ENCODE data around the gene ZFHX3. TPM values are rescaled to one million over a fixed set of nuclear protein-coding genes. Genes with fewer than 3 reads are reported as not detected.

The ZFHX3 gene
- total and polyA plus RNA-seq, 10 of the 15 experiments (the other 5 are each of a cell fraction or from before 2014, with no cell fraction given): 0.68 to 8.6 (median 2.0) TPM

- TF ChIP-seq PBX3 (IDR thresholded peaks at IDR 0.05; ENCODE audit: insufficient replicate concordance, low read depth, low read length): no peak
- TF ChIP-seq MTA3 (IDR thresholded peaks at IDR 0.05; ENCODE audit: borderline replicate concordance, low read length): no peak
- no peak for TF ChIP-seq GATAD2B (conservative IDR thresholded peaks at IDR 0.05; ENCODE audit: low read depth)
These were observed 6.2 kb upstream of the ZFHX3 start (continued) for GRCh38 chr16:73054125-73054484.

GRCh38 chr16:73053364-73054124, 5.6 kb upstream of the ZFHX3 start:
- Histone ChIP-seq H3K36me3 (ENCODE audit: control insufficient read depth in 2 of 2, insufficient read depth in 2 of 2, low read length in 1 of 2) (no peaks in the 10 kb centered on the region), H3K4me2 (ENCODE audit: control insufficient read depth, insufficient read depth) (no peak overlapping the region), H3K9ac (ENCODE audit: control insufficient read depth, insufficient read depth, low read length) (no peak overlapping the region), H3K27me3 (replicated peaks in 1 of 2; ENCODE audit: control insufficient read depth in 2 of 2, insufficient read depth in 2 of 2, low read length in 1 of 2) (no peaks in the 10 kb centered on the region), H3K79me2 (ENCODE audit: control insufficient read depth, insufficient read depth, low read length) (peaks cover 4% of the 10 kb centered on the region), H2AFZ (ENCODE audit: control insufficient read depth, low read depth, low read length) (no peak overlapping the region), H3K4me1 (ENCODE audit: control insufficient read depth, insufficient read depth, low read length) (peaks cover 17% of the 10 kb centered on the region), H3K9me3 (replicated peaks; ENCODE audit: control insufficient read depth, insufficient read depth, low read length) (no peaks in the 10 kb centered on the region), H3K27ac (ENCODE audit: control insufficient read depth, insufficient read depth) (no peak overlapping the region), H3K4me3 (no peak overlapping the region), H4K20me1 (ENCODE audit: control insufficient read depth, insufficient read depth) (no peaks in the 10 kb centered on the region)
- ChIA-PET SMC1A (ENCODE audit: uncharacterized antibody, unreplicated experiment) (interaction anchor here (1.1 to 1.6 kb wide), 3 partner anchors 16 to 221 kb away, joined by 3 to 5 read pairs (median 3); no protein-coding TSS in a partner anchor), POLR2A (no interaction called here), RAD21 (ENCODE audit: unreplicated experiment) (interaction anchor here (1.3 kb wide), 1 partner anchor 17 kb away, joined by 4 read pairs; no protein-coding TSS in a partner anchor), CTCF (interaction anchor here (1.4 kb wide), 1 partner anchor 221 kb away, joined by 4 read pairs; no protein-coding TSS in a partner anchor)
- intact Hi-C loops (cut with micrococcal nuclease; ENCODE audit: unreplicated experiment) (no loop called here), in situ Hi-C loops (cut with MboI) (no loop called here)
- no TSS peak for BruUV-seq (replicated peaks)
- ATAC-seq: no peak
- WGBS (ENCODE audit: insufficient coverage, insufficient replicate concordance, low lambda C conversion rate, missing lambda C conversion rate): 84% methylated on average over 16 of the region's 16 CpGs
- no peak for DNase-seq (ENCODE audit: low read depth, low spot score)
- FAIRE-seq: peak; percentile 68
- TF ChIP-seq CREM (IDR thresholded peaks at IDR 0.05; ENCODE audit: low read depth) (0 out of 2 replicates have a peak, but pooled peaks have one; percentile 25), FOXK2 (IDR thresholded peaks at IDR 0.05) (no peak), ZBED1 (IDR thresholded peaks at IDR 0.05; ENCODE audit: borderline replicate concordance) (no peak), USF2 (IDR thresholded peaks at IDR 0.05; ENCODE audit: borderline replicate concordance, low read depth, low read length) (no peak)
